ENCODE results near the gene RAB39A. TPM values are rescaled to one million over a fixed set of nuclear protein-coding genes. Genes with fewer than 3 reads are reported as not detected.
A peak's percentile ranks its signal among the peaks of the same experiment; 100 is the strongest.

Gene RAB39A
- total and polyA plus RNA-seq, 4 donors = 0.30 to 3.6 (median 2.5) TPM

GRCh38 chr11:107956543-107956942, 28.3 kb downstream of the RAB39A start:
- Histone ChIP-seq H3K4me1 (ENCODE audit: control insufficient read depth in 5 of 5, insufficient read depth in 5 of 5, low read length in 5 of 5) (peaks cover 0 to 1% (median 0%) of the 10 kb centered on the region in 5 donors), H3K36me3 (ENCODE audit: control insufficient read depth in 4 of 4, insufficient read depth in 4 of 4, low read length in 4 of 4) (no peaks in the 10 kb centered on the region), H3K4me3 (no peak overlapping the region), H3K27ac (ENCODE audit: low read depth in 1 of 2, low read length in 1 of 2) (no peak overlapping the region), H3K9ac (ENCODE audit: insufficient read depth in 1 of 2, low read length in 2 of 2) (no peak overlapping the region), H3K27me3 (ENCODE audit: control insufficient read depth in 3 of 3, insufficient read depth in 3 of 3, low read length in 2 of 3) (no peaks in the 10 kb centered on the region), H3K9me3 (ENCODE audit: control insufficient read depth in 4 of 4, insufficient read depth in 3 of 4, low read length in 3 of 4) (no peaks in the 10 kb centered on the region)
- ATAC-seq (ENCODE audit: insufficient read depth, low FRiP score) (no peak), DNase-seq (no peak)
- 96 to 97% methylated on average over 1 of the region's 1 CpG for WGBS, 2 donors
- no peak for TF ChIP-seq CTCF (IDR thresholded peaks at IDR 0.05; ENCODE audit: control extremely low read depth, extremely low read depth)

- no peaks in the 10 kb centered on the region for H3K27me3 ChIP-seq (ENCODE audit: control insufficient read depth in 3 of 3, insufficient read depth in 3 of 3, low read length in 2 of 3)
- ATAC-seq (ENCODE audit: insufficient read depth, low FRiP score) (no peak), DNase-seq (peak in 1 of 3 donors; percentile 6)
- WGBS, 2 donors = 4 to 16% methylated on average over 1 of the region's 1 CpG
- no peaks in the 10 kb centered on the region for H3K36me3 ChIP-seq (ENCODE audit: control insufficient read depth in 4 of 4, insufficient read depth in 4 of 4, low read length in 4 of 4)
- TF ChIP-seq CTCF (IDR thresholded peaks at IDR 0.05; ENCODE audit: control extremely low read depth, extremely low read depth) = no peak
- no peak overlapping the region for H3K4me3 ChIP-seq
- no peak overlapping the region for H3K27ac ChIP-seq (ENCODE audit: low read depth in 1 of 2, low read length in 1 of 2)
- H3K4me1 ChIP-seq (ENCODE audit: control insufficient read depth in 5 of 5, insufficient read depth in 5 of 5, low read length in 5 of 5) = peaks cover 0 to 1% (median 0%) of the 10 kb centered on the region in 5 donors
- H3K9me3 ChIP-seq (ENCODE audit: control insufficient read depth in 4 of 4, insufficient read depth in 3 of 4, low read length in 3 of 4) = no peaks in the 10 kb centered on the region
- H3K9ac ChIP-seq (ENCODE audit: insufficient read depth in 1 of 2, low read length in 2 of 2) = no peak overlapping the region
Observed at GRCh38 chr11:107957109-107957588, 28.9 kb downstream of the RAB39A start.

- 72 to 90% methylated on average over 3 of the region's 3 CpGs for WGBS, 2 donors
- H3K27me3 ChIP-seq (ENCODE audit: control insufficient read depth in 3 of 3, insufficient read depth in 3 of 3, low read length in 2 of 3) = no peaks in the 10 kb centered on the region
- no peaks in the 10 kb centered on the region for H3K36me3 ChIP-seq (ENCODE audit: control insufficient read depth in 4 of 4, insufficient read depth in 4 of 4, low read length in 4 of 4)
- H3K27ac ChIP-seq (ENCODE audit: low read depth in 1 of 2, low read length in 1 of 2) = no peak overlapping the region
- no peaks in the 10 kb centered on the region for H3K9me3 ChIP-seq (ENCODE audit: control insufficient read depth in 4 of 4, insufficient read depth in 3 of 4, low read length in 3 of 4)
- ATAC-seq (ENCODE audit: insufficient read depth, low FRiP score) (no peak), DNase-seq (no peak)
- TF ChIP-seq CTCF (IDR thresholded peaks at IDR 0.05; ENCODE audit: control extremely low read depth, extremely low read depth) = no peak
- H3K4me3 ChIP-seq = no peak overlapping the region
- peaks cover 0 to 1% (median 0%) of the 10 kb centered on the region in 5 donors for H3K4me1 ChIP-seq (ENCODE audit: control insufficient read depth in 5 of 5, insufficient read depth in 5 of 5, low read length in 5 of 5)
- no peak overlapping the region for H3K9ac ChIP-seq (ENCODE audit: insufficient read depth in 1 of 2, low read length in 2 of 2)
Observed at GRCh38 chr11:107961480-107961879, 33.2 kb downstream of the RAB39A start.

- Histone ChIP-seq H3K9ac (ENCODE audit: insufficient read depth in 1 of 2, low read length in 2 of 2) (no peak overlapping the region), H3K4me3 (no peak overlapping the region), H3K27ac (ENCODE audit: low read depth in 1 of 2, low read length in 1 of 2) (no peak overlapping the region), H3K9me3 (ENCODE audit: control insufficient read depth in 4 of 4, insufficient read depth in 3 of 4, low read length in 3 of 4) (no peaks in the 10 kb centered on the region), H3K27me3 (ENCODE audit: control insufficient read depth in 3 of 3, insufficient read depth in 3 of 3, low read length in 2 of 3) (no peaks in the 10 kb centered on the region), H3K4me1 (ENCODE audit: control insufficient read depth in 5 of 5, insufficient read depth in 5 of 5, low read length in 5 of 5) (peaks cover 0 to 1% (median 0%) of the 10 kb centered on the region in 5 donors), H3K36me3 (ENCODE audit: control insufficient read depth in 4 of 4, insufficient read depth in 4 of 4, low read length in 4 of 4) (no peaks in the 10 kb centered on the region)
- WGBS, 2 donors = 81 to 89% methylated on average over 1 of the region's 1 CpG
- DNase-seq (no peak), ATAC-seq (ENCODE audit: insufficient read depth, low FRiP score) (no peak)
- TF ChIP-seq CTCF (IDR thresholded peaks at IDR 0.05; ENCODE audit: control extremely low read depth, extremely low read depth) = no peak
Observed at GRCh38 chr11:107962181-107962580, 33.9 kb downstream of the RAB39A start.
